Epithelial cell of esophagus (primary cell): ENCODE data around the gene DIAPH3.

ENCODE experiments used
- DNase-seq: peaks from one replicate; pipeline ENCODE4 v3.0.0; 2010; ENCODE audit warnings: low read depth
- H3K4me3 ChIP-seq: 2 replicates; pipeline ENCODE4 v1.5.1; 2011; ENCODE audit warnings: mild to moderate bottlenecking, low read length, control low read depth
- CTCF ChIP-seq: IDR thresholded peaks from 2 replicates; pipeline ENCODE4 v1.5.1; 2011; ENCODE audit warnings: low read depth, mild to moderate bottlenecking, low read length, control low read depth, inconsistent platforms; ENCODE audit not compliant: insufficient read depth; ENCODE audit errors: missing control alignments

Gene DIAPH3

GRCh38 chr13:60167121-60167520 lies 3.4 kb upstream of the DIAPH3 start:
- no peak for DNase-seq
- TF ChIP-seq CTCF, result no peak
- no peak overlapping the region for H3K4me3 ChIP-seq

- H3K4me3 ChIP-seq, result no peak overlapping the region
- TF ChIP-seq CTCF, result no peak
- peak; percentile 13 for DNase-seq
Measured at GRCh38 chr13:60165391-60166099, 1.8 kb upstream of the DIAPH3 start.

- TF ChIP-seq CTCF, result no peak
- peak; percentile 20 for DNase-seq
- peak overlapping the region; percentile 88 for H3K4me3 ChIP-seq
Measured at GRCh38 chr13:60164234-60164889, 634 bp upstream of the DIAPH3 start.

- TF ChIP-seq CTCF, result no peak
- peak; percentile 21 for DNase-seq
- H3K4me3 ChIP-seq, result no peak overlapping the region
Measured at GRCh38 chr13:60162096-60162495, 1.6 kb downstream of the DIAPH3 start.

GRCh38 chr13:60158321-60158801 lies 5.4 kb downstream of the DIAPH3 start:
- no peak for DNase-seq
- TF ChIP-seq CTCF, result no peak
- no peak overlapping the region for H3K4me3 ChIP-seq

GRCh38 chr13:60155978-60156377 lies 7.8 kb downstream of the DIAPH3 start:
- no peak for DNase-seq
- no peak for TF ChIP-seq CTCF
- H3K4me3 ChIP-seq, result no peak overlapping the region
